Measurements from ENCODE around the gene ARHGAP22.

Gene ARHGAP22

GRCh38 chr10:48580236-48580635, 24.6 kb downstream of the ARHGAP22 start:
- Mint-ChIP-seq H3K4me1 (peaks cover 17% of the 10 kb centered on the region), H3K9me3 (peaks cover 10% of the 10 kb centered on the region), H3K27ac (no peak overlapping the region), H3K27me3 (ENCODE audit: low read depth, poor library complexity) (peaks cover 27% of the 10 kb centered on the region), H3K36me3 (ENCODE audit: low read depth) (no peaks in the 10 kb centered on the region), H3K4me3 (no peak overlapping the region)
- no peak for DNase-seq
- TF ChIP-seq CTCF (IDR thresholded peaks at IDR 0.05), result no peak

GRCh38 chr10:48579251-48579960, 25.5 kb downstream of the ARHGAP22 start:
- Mint-ChIP-seq H3K9me3 (peaks cover 5% of the 10 kb centered on the region), H3K27me3 (ENCODE audit: low read depth, poor library complexity) (peaks cover 27% of the 10 kb centered on the region), H3K27ac (no peak overlapping the region), H3K4me1 (peaks cover 17% of the 10 kb centered on the region), H3K36me3 (ENCODE audit: low read depth) (no peaks in the 10 kb centered on the region), H3K4me3 (no peak overlapping the region)
- TF ChIP-seq CTCF (IDR thresholded peaks at IDR 0.05), result no peak
- no peak for DNase-seq

- Mint-ChIP-seq H3K9me3 (no peaks in the 10 kb centered on the region), H3K4me3 (no peak overlapping the region), H3K4me1 (peaks cover 17% of the 10 kb centered on the region), H3K27me3 (ENCODE audit: low read depth, poor library complexity) (peaks cover 29% of the 10 kb centered on the region), H3K27ac (no peak overlapping the region), H3K36me3 (ENCODE audit: low read depth) (no peaks in the 10 kb centered on the region)
- no peak for TF ChIP-seq CTCF (IDR thresholded peaks at IDR 0.05)
- DNase-seq, result no peak
Measured at GRCh38 chr10:48577158-48577557, 27.7 kb downstream of the ARHGAP22 start.

GRCh38 chr10:48576501-48576900, 28.4 kb downstream of the ARHGAP22 start:
- H3K4me3 Mint-ChIP-seq, result no peak overlapping the region
- no peak overlapping the region for H3K27ac Mint-ChIP-seq
- H3K27me3 Mint-ChIP-seq (ENCODE audit: low read depth, poor library complexity), result peaks cover 25% of the 10 kb centered on the region
- no peaks in the 10 kb centered on the region for H3K9me3 Mint-ChIP-seq
- DNase-seq, result no peak
- no peaks in the 10 kb centered on the region for H3K36me3 Mint-ChIP-seq (ENCODE audit: low read depth)
- no peak for TF ChIP-seq CTCF (IDR thresholded peaks at IDR 0.05)
- H3K4me1 Mint-ChIP-seq, result peaks cover 17% of the 10 kb centered on the region

GRCh38 chr10:48575901-48576300, 29.0 kb downstream of the ARHGAP22 start:
- Mint-ChIP-seq H3K27me3 (ENCODE audit: low read depth, poor library complexity) (peaks cover 25% of the 10 kb centered on the region), H3K4me3 (no peak overlapping the region), H3K27ac (no peak overlapping the region), H3K36me3 (ENCODE audit: low read depth) (no peaks in the 10 kb centered on the region), H3K4me1 (peaks cover 17% of the 10 kb centered on the region), H3K9me3 (no peaks in the 10 kb centered on the region)
- no peak for DNase-seq
- TF ChIP-seq CTCF (IDR thresholded peaks at IDR 0.05), result no peak

- peaks cover 23% of the 10 kb centered on the region for H3K27me3 Mint-ChIP-seq (ENCODE audit: low read depth, poor library complexity)
- TF ChIP-seq CTCF (IDR thresholded peaks at IDR 0.05), result no peak
- no peak overlapping the region for H3K27ac Mint-ChIP-seq
- H3K36me3 Mint-ChIP-seq (ENCODE audit: low read depth), result no peaks in the 10 kb centered on the region
- H3K4me3 Mint-ChIP-seq, result no peak overlapping the region
- no peaks in the 10 kb centered on the region for H3K9me3 Mint-ChIP-seq
- DNase-seq, result no peak
- peaks cover 17% of the 10 kb centered on the region for H3K4me1 Mint-ChIP-seq
Measured at GRCh38 chr10:48574817-48575380, 30.0 kb downstream of the ARHGAP22 start.
